ENCODE results near the gene RIMBP3B.
"Not testable (repeated sequence)": the region's sequence is repeated elsewhere in the genome, so short reads cannot be mapped to it uniquely, and the experiment has no call there.

DNA sequence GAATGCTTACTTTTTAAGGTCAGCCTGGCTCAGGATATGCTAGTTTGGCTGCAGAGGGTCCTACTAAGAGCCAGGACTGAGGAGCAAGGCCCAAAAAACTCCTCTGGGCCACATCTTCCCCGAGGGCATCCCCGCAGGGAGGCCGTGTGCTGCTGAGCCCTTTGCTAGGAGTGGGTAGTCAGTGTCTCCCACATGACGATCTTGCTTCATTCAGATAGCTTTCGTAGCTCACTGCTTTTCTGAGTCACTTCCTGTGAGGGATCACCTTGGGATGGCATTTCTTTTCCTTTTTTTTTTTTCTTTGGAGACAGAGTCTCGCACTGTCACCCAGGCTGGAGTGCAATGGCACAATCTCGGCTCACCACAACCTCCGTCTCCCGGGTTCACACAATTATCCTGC, 6.5 kb downstream of the RIMBP3B start:
- TF ChIP-seq, protein P1, sequence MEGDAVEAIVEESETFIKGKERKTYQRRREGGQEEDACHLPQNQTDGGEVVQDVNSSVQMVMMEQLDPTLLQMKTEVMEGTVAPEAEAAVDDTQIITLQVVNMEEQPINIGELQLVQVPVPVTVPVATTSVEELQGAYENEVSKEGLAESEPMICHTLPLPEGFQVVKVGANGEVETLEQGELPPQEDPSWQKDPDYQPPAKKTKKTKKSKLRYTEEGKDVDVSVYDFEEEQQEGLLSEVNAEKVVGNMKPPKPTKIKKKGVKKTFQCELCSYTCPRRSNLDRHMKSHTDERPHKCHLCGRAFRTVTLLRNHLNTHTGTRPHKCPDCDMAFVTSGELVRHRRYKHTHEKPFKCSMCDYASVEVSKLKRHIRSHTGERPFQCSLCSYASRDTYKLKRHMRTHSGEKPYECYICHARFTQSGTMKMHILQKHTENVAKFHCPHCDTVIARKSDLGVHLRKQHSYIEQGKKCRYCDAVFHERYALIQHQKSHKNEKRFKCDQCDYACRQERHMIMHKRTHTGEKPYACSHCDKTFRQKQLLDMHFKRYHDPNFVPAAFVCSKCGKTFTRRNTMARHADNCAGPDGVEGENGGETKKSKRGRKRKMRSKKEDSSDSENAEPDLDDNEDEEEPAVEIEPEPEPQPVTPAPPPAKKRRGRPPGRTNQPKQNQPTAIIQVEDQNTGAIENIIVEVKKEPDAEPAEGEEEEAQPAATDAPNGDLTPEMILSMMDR (IDR thresholded peaks at IDR 0.05; ENCODE audit: low read depth, low read length), result not testable (repeated sequence)
- TF ChIP-seq EZH2phosphoT487 (IDR thresholded peaks at IDR 0.05; ENCODE audit: low read depth), result not testable (repeated sequence)
